ENCODE results near the gene STOML1. TPM values are rescaled to one million over a fixed set of nuclear protein-coding genes. Genes with fewer than 3 reads are reported as not detected.

STOML1 gene
- total RNA-seq, 1 experiment from 2014 or later = 5.4 TPM

- no peak for TF ChIP-seq GRHL2 (CRISPR knock-in tag; IDR thresholded peaks at IDR 0.05; ENCODE audit: insufficient replicate concordance, severe bottlenecking)
- TF ChIP-seq ZNF263 (CRISPR knock-in tag; IDR thresholded peaks at IDR 0.05; ENCODE audit: low read depth) = no peak
- TF ChIP-seq ZNF423 (CRISPR knock-in tag; IDR thresholded peaks at IDR 0.05) = no peak
These were observed 5.9 kb upstream of the STOML1 start (continued) for GRCh38 chr15:73997986-73998385.

DNA sequence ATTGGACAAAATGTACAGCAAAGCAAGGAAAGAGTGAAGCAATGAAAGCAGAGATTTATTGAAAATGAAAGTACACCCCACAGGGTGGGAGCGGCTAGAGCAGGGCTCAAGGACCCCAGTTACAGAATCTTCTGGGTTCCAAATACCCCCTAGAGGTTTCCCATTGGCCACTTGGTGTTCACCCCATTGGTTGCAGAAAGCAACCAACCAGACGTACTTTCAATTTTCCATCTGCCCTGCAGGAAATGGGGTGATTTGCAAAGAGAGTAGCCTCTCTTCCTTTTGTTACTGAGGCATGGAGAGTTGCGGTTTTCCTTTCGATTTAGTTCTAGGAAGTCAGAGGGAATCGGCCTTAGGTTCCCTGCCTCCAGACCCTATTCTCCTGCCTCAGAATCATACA is 4.8 kb upstream of the STOML1 start:
- no peak for TF ChIP-seq MXD4 (CRISPR knock-in tag; IDR thresholded peaks at IDR 0.05; ENCODE audit: borderline replicate concordance)
- TF ChIP-seq ATF2 (CRISPR knock-in tag; IDR thresholded peaks at IDR 0.05; ENCODE audit: borderline replicate concordance, low read depth) = no peak
- TF ChIP-seq NFYB (CRISPR knock-in tag; conservative IDR thresholded peaks at IDR 0.05; ENCODE audit: low read depth) = no peak
- TF ChIP-seq JUN (CRISPR knock-in tag; IDR thresholded peaks at IDR 0.05) = no peak
- no peak for TF ChIP-seq KAT7 (CRISPR knock-in tag; IDR thresholded peaks at IDR 0.05; ENCODE audit: borderline replicate concordance)
- TF ChIP-seq GTF2I (CRISPR knock-in tag; conservative IDR thresholded peaks at IDR 0.05) = no peak
- TF ChIP-seq CDX4 (CRISPR knock-in tag; IDR thresholded peaks at IDR 0.05; ENCODE audit: borderline replicate concordance) = no peak
- TF ChIP-seq, protein P1, sequence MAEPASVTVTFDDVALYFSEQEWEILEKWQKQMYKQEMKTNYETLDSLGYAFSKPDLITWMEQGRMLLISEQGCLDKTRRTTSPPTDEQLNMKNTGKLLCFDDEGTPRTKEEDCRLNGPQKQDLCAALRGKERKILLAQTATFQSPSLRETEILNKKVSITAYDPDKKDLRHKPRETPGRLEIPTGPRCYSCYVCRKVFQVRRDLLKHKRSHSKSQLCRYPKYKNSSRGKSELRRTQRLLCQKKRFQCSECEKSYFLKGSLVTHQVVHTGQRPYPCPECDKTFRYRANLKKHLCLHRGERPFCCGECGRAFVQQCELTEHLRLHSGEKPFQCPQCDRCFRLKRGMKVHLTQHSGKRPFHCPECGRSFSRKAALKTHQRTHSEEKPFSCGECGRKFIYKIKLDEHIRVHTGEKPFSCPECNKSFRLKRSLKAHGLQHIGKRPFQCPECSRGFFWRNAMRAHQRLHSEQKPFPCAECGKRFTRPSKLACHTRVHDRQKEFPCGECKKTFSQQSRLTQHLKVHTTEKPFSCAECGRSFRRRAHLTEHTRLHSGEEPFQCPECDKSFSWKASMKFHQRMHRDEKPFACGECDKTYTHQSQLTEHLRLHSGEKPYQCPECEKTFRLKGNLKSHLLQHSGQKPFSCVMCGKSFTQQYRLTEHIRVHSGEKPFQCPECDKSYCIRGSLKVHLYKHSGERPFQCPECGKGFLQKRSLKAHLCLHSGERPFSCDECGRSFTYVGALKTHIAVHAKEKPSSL (CRISPR knock-in tag; conservative IDR thresholded peaks at IDR 0.05) = no peak
- no peak for TF ChIP-seq FOXP4 (CRISPR knock-in tag; IDR thresholded peaks at IDR 0.05)
- no peak for TF ChIP-seq NR3C1 (CRISPR knock-in tag; conservative IDR thresholded peaks at IDR 0.05; ENCODE audit: low read depth)
- no peak for TF ChIP-seq ZNF232 (CRISPR knock-in tag; IDR thresholded peaks at IDR 0.05)
- ChIA-PET POLR2A (no interaction called here), CTCF (interaction anchor here (0.9 to 1.0 kb wide), 3 partner anchors 24 to 311 kb away, joined by 3 to 5 read pairs (median 5); no protein-coding TSS in a partner anchor)
- DNase-seq (ENCODE audit: low spot score) = no peak
- Mint-ChIP-seq H3K36me3 (peaks cover 9% of the 10 kb centered on the region), H3K9me3 (no peaks in the 10 kb centered on the region), H3K4me3 (peak overlapping the region; percentile 34), H3K27me3 (ENCODE audit: low read depth) (peaks cover 13% of the 10 kb centered on the region), H3K4me1 (peaks cover 36% of the 10 kb centered on the region), H3K27ac (peak overlapping the region; percentile 90)
- ATAC-seq = no peak

- peaks cover 9% of the 10 kb centered on the region for H3K36me3 Mint-ChIP-seq
- ChIA-PET POLR2A (no interaction called here), CTCF (interaction anchor here (0.8 to 1.0 kb wide), 4 partner anchors 23 to 311 kb away, joined by 3 to 5 read pairs (median 4); no protein-coding TSS in a partner anchor)
- ATAC-seq (no peak), DNase-seq (ENCODE audit: low spot score) (no peak)
- no peaks in the 10 kb centered on the region for H3K9me3 Mint-ChIP-seq
- H3K27ac Mint-ChIP-seq = no peak overlapping the region
- peaks cover 36% of the 10 kb centered on the region for H3K4me1 Mint-ChIP-seq
- H3K4me3 Mint-ChIP-seq = peak overlapping the region; percentile 97
- peaks cover 13% of the 10 kb centered on the region for H3K27me3 Mint-ChIP-seq (ENCODE audit: low read depth)
- TF ChIP-seq ZBTB21 (CRISPR knock-in tag; IDR thresholded peaks at IDR 0.05; ENCODE audit: borderline replicate concordance) (no peak), NFYB (CRISPR knock-in tag; conservative IDR thresholded peaks at IDR 0.05; ENCODE audit: low read depth) (no peak), GABPB1 (CRISPR knock-in tag; IDR thresholded peaks at IDR 0.05) (no peak), ATF1 (CRISPR knock-in tag; IDR thresholded peaks at IDR 0.05) (no peak)
- TF ChIP-seq, protein P2, sequence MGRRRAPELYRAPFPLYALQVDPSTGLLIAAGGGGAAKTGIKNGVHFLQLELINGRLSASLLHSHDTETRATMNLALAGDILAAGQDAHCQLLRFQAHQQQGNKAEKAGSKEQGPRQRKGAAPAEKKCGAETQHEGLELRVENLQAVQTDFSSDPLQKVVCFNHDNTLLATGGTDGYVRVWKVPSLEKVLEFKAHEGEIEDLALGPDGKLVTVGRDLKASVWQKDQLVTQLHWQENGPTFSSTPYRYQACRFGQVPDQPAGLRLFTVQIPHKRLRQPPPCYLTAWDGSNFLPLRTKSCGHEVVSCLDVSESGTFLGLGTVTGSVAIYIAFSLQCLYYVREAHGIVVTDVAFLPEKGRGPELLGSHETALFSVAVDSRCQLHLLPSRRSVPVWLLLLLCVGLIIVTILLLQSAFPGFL (CRISPR knock-in tag; IDR thresholded peaks at IDR 0.05; ENCODE audit: borderline replicate concordance) = no peak
- TF ChIP-seq, protein P3, sequence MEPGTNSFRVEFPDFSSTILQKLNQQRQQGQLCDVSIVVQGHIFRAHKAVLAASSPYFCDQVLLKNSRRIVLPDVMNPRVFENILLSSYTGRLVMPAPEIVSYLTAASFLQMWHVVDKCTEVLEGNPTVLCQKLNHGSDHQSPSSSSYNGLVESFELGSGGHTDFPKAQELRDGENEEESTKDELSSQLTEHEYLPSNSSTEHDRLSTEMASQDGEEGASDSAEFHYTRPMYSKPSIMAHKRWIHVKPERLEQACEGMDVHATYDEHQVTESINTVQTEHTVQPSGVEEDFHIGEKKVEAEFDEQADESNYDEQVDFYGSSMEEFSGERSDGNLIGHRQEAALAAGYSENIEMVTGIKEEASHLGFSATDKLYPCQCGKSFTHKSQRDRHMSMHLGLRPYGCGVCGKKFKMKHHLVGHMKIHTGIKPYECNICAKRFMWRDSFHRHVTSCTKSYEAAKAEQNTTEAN (CRISPR knock-in tag; IDR thresholded peaks at IDR 0.05) = no peak
- TF ChIP-seq, protein P4, sequence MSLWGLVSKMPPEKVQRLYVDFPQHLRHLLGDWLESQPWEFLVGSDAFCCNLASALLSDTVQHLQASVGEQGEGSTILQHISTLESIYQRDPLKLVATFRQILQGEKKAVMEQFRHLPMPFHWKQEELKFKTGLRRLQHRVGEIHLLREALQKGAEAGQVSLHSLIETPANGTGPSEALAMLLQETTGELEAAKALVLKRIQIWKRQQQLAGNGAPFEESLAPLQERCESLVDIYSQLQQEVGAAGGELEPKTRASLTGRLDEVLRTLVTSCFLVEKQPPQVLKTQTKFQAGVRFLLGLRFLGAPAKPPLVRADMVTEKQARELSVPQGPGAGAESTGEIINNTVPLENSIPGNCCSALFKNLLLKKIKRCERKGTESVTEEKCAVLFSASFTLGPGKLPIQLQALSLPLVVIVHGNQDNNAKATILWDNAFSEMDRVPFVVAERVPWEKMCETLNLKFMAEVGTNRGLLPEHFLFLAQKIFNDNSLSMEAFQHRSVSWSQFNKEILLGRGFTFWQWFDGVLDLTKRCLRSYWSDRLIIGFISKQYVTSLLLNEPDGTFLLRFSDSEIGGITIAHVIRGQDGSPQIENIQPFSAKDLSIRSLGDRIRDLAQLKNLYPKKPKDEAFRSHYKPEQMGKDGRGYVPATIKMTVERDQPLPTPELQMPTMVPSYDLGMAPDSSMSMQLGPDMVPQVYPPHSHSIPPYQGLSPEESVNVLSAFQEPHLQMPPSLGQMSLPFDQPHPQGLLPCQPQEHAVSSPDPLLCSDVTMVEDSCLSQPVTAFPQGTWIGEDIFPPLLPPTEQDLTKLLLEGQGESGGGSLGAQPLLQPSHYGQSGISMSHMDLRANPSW (CRISPR knock-in tag; conservative IDR thresholded peaks at IDR 0.05; ENCODE audit: low read depth) = no peak
These were observed 4.2 kb upstream of the STOML1 start for GRCh38 chr15:73996267-73996666.

Measured in WTC11 (cell line).